VCaP (cell line): Measurements from ENCODE around the gene ZNF831.

Experiments
- H3K27ac ChIP-seq: fragments of 450-650 bp; 2 replicates; pipeline ENCODE4 v1.5.1; 2017
- CTCF ChIP-seq: fragments of 450-650 bp; conservative IDR thresholded peaks from 2 replicates; pipeline ENCODE4 v1.5.1; 2017; ENCODE audit warnings: mild to moderate bottlenecking, moderate library complexity

The ZNF831 gene

DNA sequence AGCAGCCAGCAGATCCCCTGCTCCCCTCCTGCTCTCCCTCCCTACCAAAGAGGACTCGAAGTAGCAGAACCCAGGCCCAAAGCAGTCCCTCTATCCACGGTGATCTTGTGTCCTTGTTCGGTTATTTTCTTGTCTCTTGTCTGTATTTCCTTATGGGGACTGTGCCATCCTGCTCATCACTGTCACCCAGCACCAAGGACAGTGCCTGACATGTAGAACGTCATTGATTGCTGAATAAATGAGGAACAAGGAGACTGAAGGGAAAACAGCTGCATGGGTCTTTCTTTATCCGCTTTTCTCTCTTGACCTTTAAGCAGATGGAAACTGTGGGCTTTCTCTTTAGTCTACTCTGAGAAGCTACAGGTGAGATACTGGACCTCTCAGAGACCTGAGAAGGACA, 29.4 kb upstream of the ZNF831 start:
- no peak for TF ChIP-seq CTCF
- no peak overlapping the region for H3K27ac ChIP-seq

- no peak overlapping the region for H3K27ac ChIP-seq
- no peak for TF ChIP-seq CTCF
Observed at GRCh38 chr20:59135093-59135492, 28.5 kb upstream of the ZNF831 start.

DNA sequence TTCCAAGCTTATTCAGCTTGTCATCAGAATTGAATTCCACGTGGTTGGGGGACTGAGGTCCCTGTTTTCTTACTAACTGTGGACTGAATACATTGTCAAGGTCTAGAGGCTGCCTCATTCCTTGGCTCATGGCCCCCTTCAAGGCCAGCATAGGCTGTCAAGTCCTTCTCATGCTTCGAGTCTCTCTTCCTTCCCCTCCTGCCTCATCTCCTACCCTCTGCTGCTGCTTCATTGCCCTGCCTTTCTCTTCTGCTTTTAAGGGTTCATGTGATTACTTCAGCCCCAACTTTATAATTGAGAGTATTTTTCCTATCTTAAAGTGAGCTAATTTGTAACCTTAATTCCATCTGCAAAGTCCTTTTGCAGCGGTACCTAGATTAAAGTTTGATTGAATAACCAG, 27.6 kb upstream of the ZNF831 start:
- H3K27ac ChIP-seq: no peak overlapping the region
- no peak for TF ChIP-seq CTCF

DNA sequence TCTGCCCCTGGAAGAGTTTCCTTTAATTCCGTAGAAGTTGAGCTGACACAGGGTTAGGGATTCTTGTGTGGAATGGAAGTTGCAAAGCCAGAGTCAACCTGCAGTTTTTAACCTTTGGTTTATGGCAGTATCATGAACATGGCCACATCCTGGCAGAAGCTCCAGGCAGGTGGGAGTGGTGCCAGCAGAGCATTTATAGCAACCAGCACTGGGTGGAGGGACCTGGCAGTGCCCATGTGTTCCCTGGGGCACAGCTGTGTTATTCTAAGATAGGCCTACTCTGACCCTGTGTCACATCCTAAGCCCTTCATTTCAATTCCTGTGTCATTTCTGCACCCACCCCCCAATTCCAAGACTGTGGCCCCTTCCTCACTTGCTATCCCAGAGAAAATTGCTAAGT, 26.1 kb upstream of the ZNF831 start:
- H3K27ac ChIP-seq: peak overlapping the region; percentile 21; the same call in 1 of the 2 replicates

GRCh38 chr20:59138114-59138748, 25.4 kb upstream of the ZNF831 start:
- no peak for TF ChIP-seq CTCF
- H3K27ac ChIP-seq: peak overlapping the region; percentile 21; the same call in 1 of the 2 replicates

More for the DNA sequence above, 26.1 kb upstream of the ZNF831 start:
- no peak for TF ChIP-seq CTCF

- H3K27ac ChIP-seq: no peak overlapping the region
- TF ChIP-seq CTCF: no peak
Observed at GRCh38 chr20:59139998-59140397, 23.6 kb upstream of the ZNF831 start.

DNA sequence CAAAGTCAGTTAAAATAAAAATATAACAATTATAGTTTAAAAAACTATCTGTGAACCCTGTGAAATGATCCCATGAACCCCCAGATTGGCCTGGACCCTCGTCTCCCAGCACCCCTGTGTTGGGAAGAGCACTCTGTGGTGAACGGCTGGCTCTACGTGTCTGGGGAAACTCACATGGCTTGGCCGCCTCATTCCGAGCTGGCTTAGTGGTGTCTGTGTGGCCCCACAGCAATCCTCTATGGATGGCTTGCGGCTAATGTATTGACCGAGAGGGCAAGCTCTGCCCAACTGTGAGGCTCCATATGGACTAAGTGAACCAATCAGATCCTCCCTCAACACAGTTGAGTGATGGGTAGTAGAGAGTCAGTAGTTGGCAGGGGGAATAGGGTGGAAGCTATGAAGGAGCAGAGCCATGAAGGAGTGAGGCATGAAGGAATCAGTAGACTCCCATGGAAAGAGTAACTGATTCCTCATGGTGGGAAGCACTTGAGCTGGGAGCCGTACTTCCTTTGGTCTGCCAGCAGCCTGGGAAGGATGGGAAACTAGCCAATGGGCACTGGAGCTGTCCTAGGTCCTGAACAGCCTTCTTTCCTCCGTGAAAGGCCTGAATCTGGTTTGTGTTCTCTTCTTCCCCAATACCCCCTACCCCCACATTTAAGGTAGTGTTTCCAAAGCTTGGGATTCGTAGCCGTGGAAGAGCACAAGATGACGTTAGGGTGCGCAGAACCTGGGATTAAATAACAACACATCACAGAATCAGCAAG, 21.6 kb upstream of the ZNF831 start:
- H3K27ac ChIP-seq: no peak overlapping the region
- TF ChIP-seq CTCF: no peak
